GM18502 (cell line): ENCODE results near the gene NEK6.
A peak's percentile ranks its signal among the peaks of the same experiment; 100 is the strongest.

ENCODE experiments used
- ATAC-seq: cut with Tn5 transposase; IDR thresholded peaks from one replicate; pipeline ENCODE4 v1.9.1; 2021; ENCODE audit warnings: mild to moderate bottlenecking; ENCODE audit not compliant: unreplicated experiment, poor library complexity

The NEK6 gene

GRCh38 chr9:124274738-124275137 lies 17.0 kb downstream of the NEK6 start:
- no peak for ATAC-seq

GRCh38 chr9:124277420-124277819 lies 19.7 kb downstream of the NEK6 start:
- no peak for ATAC-seq

- no peak for ATAC-seq
These were observed 20.3 kb downstream of the NEK6 start for GRCh38 chr9:124278054-124278540.

GRCh38 chr9:124279531-124280175 lies 21.9 kb downstream of the NEK6 start:
- ATAC-seq, result no peak

- no peak for ATAC-seq
These were observed 22.5 kb downstream of the NEK6 start for GRCh38 chr9:124280176-124280691.

- ATAC-seq, result no peak
These were observed 24.2 kb downstream of the NEK6 start for GRCh38 chr9:124281931-124282371.

- ATAC-seq, result no peak
These were observed 24.9 kb downstream of the NEK6 start for GRCh38 chr9:124282442-124283227.

- no peak for ATAC-seq
These were observed 25.6 kb downstream of the NEK6 start for GRCh38 chr9:124283228-124283814.

GRCh38 chr9:124284237-124284831 lies 26.6 kb downstream of the NEK6 start:
- ATAC-seq, result no peak

- ATAC-seq, result no peak
These were observed 27.2 kb downstream of the NEK6 start for GRCh38 chr9:124284940-124285441.

- no peak for ATAC-seq
These were observed 27.7 kb downstream of the NEK6 start for GRCh38 chr9:124285490-124285889.

GRCh38 chr9:124285903-124286291 lies 28.1 kb downstream of the NEK6 start:
- ATAC-seq, result peak; percentile 37

GRCh38 chr9:124286292-124286931 lies 28.7 kb downstream of the NEK6 start:
- ATAC-seq, result peak; percentile 49

- no peak for ATAC-seq
These were observed 32.4 kb downstream of the NEK6 start for GRCh38 chr9:124290053-124290591.

GRCh38 chr9:124290743-124291554 lies 33.2 kb downstream of the NEK6 start:
- no peak for ATAC-seq

GRCh38 chr9:124291801-124292396 lies 34.1 kb downstream of the NEK6 start:
- peak; percentile 50 for ATAC-seq

- no peak for ATAC-seq
These were observed 35.2 kb downstream of the NEK6 start for GRCh38 chr9:124292696-124293593.
